HG03159 (cell line): ENCODE results near the gene EHBP1.

ENCODE experiments used
- ATAC-seq: cut with Tn5 transposase; IDR thresholded peaks from one replicate; pipeline ENCODE4 v1.9.1; 2021; ENCODE audit warnings: mild to moderate bottlenecking, moderate library complexity; ENCODE audit not compliant: unreplicated experiment

The EHBP1 gene

DNA sequence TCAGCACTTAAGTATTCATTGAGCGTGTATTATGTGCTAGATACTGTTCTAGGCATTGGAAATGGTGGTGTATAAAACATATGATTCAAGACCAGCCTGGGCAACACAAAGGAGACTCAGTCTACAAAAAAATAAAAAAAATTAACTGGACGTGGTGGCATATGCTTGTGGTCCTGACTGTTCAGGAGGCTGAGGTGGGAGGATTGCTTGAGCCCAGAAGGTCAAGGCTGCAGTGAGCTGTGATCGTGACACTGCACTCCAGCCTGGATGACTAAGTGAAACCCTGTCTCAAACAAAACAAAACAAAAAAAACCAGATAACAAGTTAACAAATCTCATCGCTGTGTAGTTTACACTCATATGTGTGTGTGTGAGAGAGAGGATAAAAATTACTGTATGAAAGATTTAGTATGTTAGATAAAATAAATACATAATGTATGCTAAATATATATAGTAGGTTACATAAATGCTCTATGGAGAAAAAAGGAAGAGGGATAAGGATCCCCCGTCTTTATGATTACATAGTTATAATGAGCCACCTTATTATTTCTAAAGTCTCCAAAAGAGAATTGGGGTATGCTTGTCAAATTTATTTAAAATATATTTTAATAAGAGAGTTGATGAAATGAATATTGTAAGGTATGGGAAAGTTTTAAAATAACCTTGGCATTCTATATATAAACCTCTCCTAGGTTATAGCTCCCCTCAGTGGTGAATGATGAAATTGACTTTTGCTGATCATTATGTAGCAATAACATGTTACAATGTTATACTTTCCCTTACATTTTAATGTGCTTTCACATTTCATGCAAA is 69.2 kb downstream of the EHBP1 start:
- peak; percentile 54 for ATAC-seq

DNA sequence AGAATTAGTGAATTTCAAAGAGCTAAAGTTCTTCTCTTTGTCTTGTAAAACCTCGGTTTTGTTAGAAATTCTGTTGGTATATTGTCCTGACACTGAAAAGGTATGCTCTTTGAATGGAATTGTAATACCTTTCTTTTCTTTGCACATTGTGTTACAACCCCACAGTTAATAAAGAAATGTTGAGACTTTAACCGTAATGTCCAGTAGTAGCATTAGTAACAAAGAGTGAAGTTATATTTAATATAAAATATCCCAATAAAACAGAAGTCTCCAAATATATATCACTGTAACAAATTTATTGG is 69.8 kb downstream of the EHBP1 start:
- no peak for ATAC-seq

GRCh38 chr2:62783679-62784078 is 78.2 kb downstream of the EHBP1 start:
- ATAC-seq: no peak

GRCh38 chr2:62784341-62784740 is 78.8 kb downstream of the EHBP1 start:
- no peak for ATAC-seq

DNA sequence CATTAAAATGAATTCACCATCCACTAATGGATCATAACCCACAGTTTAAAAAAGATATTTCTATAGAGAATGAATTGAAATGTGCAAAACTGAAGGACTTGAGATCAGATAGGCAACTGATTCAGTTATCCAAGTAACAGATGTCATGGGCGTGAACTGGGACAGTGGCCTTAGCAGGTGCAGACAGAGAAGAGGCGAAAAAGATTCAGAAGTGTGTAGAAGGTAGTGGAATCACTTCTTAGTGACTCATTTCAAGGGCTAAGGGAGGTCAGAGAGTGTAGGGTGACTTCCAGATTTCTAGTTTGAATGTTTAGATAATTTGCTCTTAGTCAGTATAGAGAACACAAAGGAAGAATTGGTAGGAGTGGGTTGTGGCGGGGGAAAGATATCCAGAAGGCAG is 79.7 kb downstream of the EHBP1 start:
- ATAC-seq: no peak

GRCh38 chr2:62785810-62786597 is 80.5 kb downstream of the EHBP1 start:
- no peak for ATAC-seq

DNA sequence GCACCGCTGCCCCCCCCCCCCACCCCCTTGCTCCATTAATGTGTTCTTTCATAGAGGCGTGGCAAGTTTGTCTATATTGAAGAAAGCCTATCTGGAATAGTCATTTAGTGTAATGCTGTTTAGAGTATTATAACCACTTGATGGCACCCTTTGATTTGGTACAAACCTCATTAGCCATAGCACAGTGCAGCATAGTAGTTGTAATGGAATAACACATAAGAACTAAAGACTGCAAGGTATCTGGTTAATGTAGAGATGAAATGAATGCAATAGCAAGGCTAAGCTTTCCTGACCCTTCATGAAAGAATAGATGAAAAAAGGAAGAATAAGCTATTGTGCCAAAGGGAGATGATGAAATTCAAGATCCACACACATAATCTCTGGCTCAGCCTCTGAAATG is 81.9 kb downstream of the EHBP1 start:
- ATAC-seq: no peak

GRCh38 chr2:62789518-62789917 is 84.0 kb downstream of the EHBP1 start:
- ATAC-seq: no peak

GRCh38 chr2:62789918-62790317 is 84.4 kb downstream of the EHBP1 start:
- ATAC-seq: no peak

DNA sequence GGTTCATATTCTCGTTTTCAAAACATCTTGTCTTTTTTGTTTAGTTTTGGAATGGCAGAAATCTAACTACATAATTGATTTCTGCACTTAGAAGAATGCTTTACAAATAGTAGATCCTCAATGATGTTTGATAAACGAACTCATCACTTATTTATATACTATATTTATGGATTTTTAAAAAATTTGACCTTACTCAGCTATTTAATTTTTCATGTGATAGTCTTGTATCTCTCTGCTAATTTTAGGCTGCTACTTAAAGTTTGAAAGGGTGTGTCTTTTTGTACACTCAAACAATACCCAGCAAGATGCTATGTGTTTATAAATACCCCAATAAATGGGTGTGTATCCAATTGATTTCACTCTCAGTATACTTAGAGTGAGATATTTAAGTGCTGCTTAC is 86.9 kb downstream of the EHBP1 start:
- ATAC-seq: no peak

DNA sequence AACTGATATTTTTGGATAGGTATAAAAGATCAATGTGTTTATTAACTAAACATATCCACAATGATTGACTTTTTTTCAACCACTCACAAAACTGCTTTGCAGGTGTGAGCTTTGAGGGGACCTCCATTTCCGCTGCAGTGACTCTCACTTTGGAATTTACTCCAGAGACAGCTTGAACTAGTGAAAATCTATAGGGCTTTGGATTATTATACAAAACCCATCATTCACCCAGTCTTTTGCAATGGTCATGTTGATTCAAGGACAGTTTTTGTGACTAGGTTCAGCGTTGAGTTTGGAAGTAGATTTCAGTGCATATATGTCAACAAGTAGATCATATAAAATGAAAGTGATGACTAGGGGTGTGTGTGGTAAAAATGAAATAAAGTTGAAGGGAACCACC is 87.7 kb downstream of the EHBP1 start:
- no peak for ATAC-seq

GRCh38 chr2:62794791-62795190 is 89.3 kb downstream of the EHBP1 start:
- ATAC-seq: no peak

DNA sequence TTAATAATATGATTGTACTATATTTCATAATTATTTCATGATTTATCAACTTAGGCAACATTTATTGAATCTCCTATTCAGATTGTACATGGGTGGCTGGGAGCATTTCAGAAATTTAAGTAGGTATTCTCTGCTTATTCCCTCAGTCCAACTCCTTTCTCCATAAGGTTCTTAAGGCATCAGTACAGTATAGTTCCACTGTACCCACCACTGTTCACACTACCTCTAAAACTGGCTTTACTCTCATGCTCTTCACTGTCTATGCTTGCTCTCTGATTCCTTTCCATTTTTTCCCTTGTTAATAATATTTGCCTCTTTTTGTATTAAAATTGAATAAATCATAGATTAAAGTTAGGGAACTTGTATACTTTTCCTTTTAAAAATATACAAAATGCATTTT is 89.8 kb downstream of the EHBP1 start:
- ATAC-seq: no peak

DNA sequence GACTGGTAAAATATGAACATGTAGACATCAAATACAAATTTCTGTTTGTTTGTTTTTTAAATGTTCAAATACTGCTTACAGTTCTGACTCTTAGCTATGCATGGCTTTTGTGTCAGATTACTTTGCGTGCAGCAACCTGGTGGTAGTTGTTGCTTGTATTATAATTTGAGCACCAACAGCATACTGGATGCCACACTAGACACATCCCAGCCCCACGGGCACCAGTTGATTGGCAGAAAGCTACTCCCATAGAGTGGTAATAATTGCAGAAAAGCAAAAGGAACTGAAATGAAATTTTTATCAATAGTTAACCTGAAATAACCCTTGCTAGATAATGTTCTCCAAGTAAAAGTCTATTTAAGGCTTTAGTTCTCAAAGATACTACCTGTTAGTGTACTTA is 91.6 kb downstream of the EHBP1 start:
- no peak for ATAC-seq

GRCh38 chr2:62800618-62801017 is 95.1 kb downstream of the EHBP1 start:
- peak; percentile 60 for ATAC-seq

- ATAC-seq: no peak
Measured at GRCh38 chr2:62801110-62801509, 95.6 kb downstream of the EHBP1 start.

DNA sequence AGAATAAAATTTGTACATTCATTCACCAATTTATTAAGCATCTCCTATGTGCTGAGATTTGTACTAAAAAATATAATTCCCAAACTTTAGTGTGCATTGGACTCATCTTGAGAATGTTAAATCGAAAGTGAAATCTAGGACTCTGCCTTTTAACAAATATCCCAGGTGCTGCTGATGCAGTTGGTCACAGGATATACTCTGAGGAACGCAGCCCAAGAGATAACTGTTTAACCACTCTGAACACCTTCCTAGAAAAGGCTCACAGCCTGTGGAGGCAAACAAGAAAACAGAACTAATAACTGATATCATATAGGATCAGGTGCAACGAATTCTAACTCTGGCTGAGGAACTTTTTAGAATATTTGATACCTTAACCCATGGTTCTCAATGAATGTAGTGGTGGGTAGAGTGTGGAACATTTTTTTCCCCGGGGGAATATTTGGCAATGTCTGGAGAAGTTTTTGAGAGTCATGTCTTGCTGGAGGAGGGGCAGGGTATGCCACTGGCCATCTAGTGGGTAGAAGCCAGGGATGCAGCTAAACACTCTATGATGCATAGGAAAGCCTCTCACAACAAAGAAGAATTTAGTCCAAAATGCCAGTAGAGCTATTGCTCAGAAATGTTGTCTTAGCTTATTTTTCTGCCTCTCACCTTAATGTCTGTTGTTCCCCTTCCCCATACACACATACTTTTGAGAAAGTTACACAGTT is 96.5 kb downstream of the EHBP1 start:
- ATAC-seq: no peak

DNA sequence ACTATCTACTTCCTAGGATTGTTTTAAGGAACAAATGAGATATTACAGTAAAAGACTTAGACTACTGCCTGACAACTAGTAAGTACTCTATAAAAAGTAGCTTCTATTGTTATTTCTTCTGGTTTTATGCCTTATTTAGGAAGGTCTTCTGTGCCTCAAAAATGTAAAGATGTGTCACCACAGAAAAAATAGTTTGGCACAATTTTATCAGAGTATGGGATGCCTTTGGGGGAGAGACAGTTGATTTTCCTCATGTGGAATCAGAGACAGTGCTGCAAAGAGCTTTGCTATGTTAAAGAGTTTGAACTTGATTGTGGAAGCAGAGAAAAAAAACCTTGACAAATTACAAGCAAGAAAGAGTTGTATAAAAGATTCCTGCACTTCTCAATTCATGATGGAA is 98.4 kb downstream of the EHBP1 start:
- no peak for ATAC-seq

GRCh38 chr2:62806231-62806630 is 100.7 kb downstream of the EHBP1 start:
- no peak for ATAC-seq

DNA sequence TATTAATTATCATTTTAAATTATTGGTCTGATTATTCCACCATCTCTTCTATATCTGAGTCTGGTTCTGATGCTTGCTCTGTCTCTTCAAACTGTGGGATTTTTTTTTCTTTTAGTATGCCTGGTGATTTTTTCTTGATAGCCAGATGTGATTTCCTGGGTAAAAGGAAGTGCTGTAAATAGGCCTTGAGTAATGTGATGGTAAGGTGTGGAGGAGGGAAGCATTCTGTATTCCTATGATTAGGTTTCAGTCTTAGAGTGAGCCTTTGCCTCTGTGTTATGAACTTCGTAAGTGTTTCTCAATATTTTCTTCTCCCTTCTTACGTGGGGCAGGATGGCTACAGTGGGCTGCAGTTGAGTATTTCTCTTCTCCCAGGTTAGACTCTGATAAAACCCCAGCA is 103.0 kb downstream of the EHBP1 start:
- ATAC-seq: no peak

DNA sequence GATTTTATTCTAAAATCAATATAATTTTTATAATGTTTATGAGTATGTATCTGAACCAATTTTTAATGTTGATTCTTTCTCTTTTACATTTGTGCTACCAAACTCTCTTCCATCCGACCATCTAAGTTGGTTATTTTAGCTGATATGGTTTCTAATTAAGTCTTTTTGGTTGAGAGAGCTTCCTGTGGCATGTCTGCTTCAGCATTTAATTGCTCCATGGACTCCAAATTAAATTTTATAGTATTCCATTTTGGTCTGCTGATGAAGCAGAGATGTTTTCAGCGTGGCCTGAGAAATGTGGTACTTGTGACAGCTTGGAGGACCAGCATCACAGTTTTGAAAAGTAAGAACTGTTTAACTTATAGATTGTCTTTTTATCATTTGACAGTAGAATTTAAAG is 105.6 kb downstream of the EHBP1 start:
- no peak for ATAC-seq

DNA sequence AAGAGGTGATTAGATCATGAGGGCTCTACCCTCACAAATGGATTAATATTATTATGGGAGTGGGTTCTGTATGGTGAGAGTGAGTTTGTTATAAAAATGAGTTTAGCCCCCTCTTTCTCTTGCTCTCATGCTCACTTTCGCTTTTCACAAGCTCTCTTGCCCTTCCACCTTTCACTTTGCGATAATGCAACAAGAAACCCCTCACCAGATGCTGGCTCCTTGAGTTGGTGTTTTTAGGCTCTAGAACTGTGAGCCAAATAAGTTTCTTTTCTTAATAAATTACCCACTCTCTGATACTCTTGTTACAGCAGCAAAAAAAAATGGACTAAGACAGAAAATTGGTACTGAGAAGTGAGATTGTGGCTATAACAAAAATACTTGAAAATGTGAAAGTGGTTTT is 106.5 kb downstream of the EHBP1 start:
- no peak for ATAC-seq
